Pancreas (tissue), 10 donors: ENCODE measurements around the gene HDDC2. TPM values are rescaled to one million over a fixed set of nuclear protein-coding genes. Genes with fewer than 3 reads are reported as not detected.

Source experiments
- ATAC-seq, 4 donors: fragments of 200-7000 bp; cut with Tn5 transposase; one replicate each; pipeline versions ENCODE4 v1.8.0 to v1.9.1; 2020; ENCODE audit warnings: mild to moderate bottlenecking in 4 of 4, moderate library complexity in 4 of 4
- DNase-seq, 6 donors: peaks; one replicate each; pipeline ENCODE4 v3.0.0-alpha.2; 2020
- FAIRE-seq: peaks from 2 replicates; lab custom pipeline; 2012; peaks lifted over from hg19 to GRCh38; lab: Jason Lieb, UNC
- H3K27ac ChIP-seq, 4 donors: fragments of 200-600 bp; sonication (generic); 1 replicate in 3 of 4; 2 replicates in 1 of 4; pipeline versions ENCODE4 v1.5.0 to v1.8.0; 2020
- H3K27me3 ChIP-seq, 4 donors: fragments of 200-600 bp; one replicate each; pipeline ENCODE4 v1.8.0; 2021
- H3K36me3 ChIP-seq, 3 donors: fragments of 200-600 bp; sonication (generic) in 1 of 3; one replicate each; pipeline versions ENCODE4 v1.5.0 to v1.8.0; 2020 to 2021
- H3K4me1 ChIP-seq, 3 donors: fragments of 200-600 bp; one replicate each; pipeline ENCODE4 v1.8.0; 2021
- H3K4me3 ChIP-seq, 4 donors: fragments of 200-600 bp; sonication (generic) in 2 of 4; one replicate each; pipeline versions ENCODE4 v1.5.0 to v1.8.0; 2020 to 2021
- H3K9me3 ChIP-seq, 4 donors: fragments of 200-600 bp; one replicate each; pipeline ENCODE4 v1.8.0; 2021
- WGBS, 2 donors: extraction: QIAGEN DNeasy Blood & Tissue Kit; methylation state at CpG; one replicate each; pipeline ENCODE4 v1.1.7; 2013; 5-methylcytosine and 5-hydroxymethylcytosine counted together
- intact Hi-C, 3 donors: fragments of 100-400 bp; cut with DNase I; formaldehyde crosslinking; loops; one replicate each; pipeline versions ENCODE4 v1.11.1 to v1.14.2; 2022
- polyA plus RNA-seq, 2 donors: library from polyadenylated mRNA; stranded (reverse); fragments of 200-250 nt; gene quantifications; one replicate each; pipeline ENCODE4 v1.2.3, GENCODE V29; 2013
- total RNA-seq, 6 donors: library from RNA; stranded (reverse); fragmentation: NEBNext Ultra II Directional in 4 of 6; extraction: Animal tissue kit (Norgen Biotek cat#: 25700) in 4 of 6; gene quantifications; one replicate each; pipeline versions ENCODE4 v1.2.1 to v1.2.4, GENCODE V29; 2021 to 2023
- TF ChIP-seq, protein P1 (sequence below), 4 donors: fragments of 200-600 bp; sonication (generic) in 3 of 4; IDR thresholded peaks; one replicate each; pipeline versions ENCODE4 v1.5.0 to v1.8.0; 2021; ENCODE audit warnings: antibody characterized with exemption in 4 of 4
- donor health status: healthy with polysubstance abuse.
- donor health status: DM: no; HTN: no; CAD: no; lungs with moderate emphysema.
- donor health status: DM: no; HTN: no; CAD: no.
- donor health status: control.
- donor health status: control.
- donor health status: Bipolar disorder and iron deficiency.
- donor health status: DM: yes; HTN: yes; CAD: no.
- donor health status: DM: no; HTN: no; CAD: no.
- donor health status: DM: no; HTN: no; CAD: no.
- donor health status: DM: yes; HTN: yes; CAD: no.

HDDC2 gene
- total and polyA plus RNA-seq, 8 donors = 22.9 to 45.9 (median 30.6) TPM

DNA sequence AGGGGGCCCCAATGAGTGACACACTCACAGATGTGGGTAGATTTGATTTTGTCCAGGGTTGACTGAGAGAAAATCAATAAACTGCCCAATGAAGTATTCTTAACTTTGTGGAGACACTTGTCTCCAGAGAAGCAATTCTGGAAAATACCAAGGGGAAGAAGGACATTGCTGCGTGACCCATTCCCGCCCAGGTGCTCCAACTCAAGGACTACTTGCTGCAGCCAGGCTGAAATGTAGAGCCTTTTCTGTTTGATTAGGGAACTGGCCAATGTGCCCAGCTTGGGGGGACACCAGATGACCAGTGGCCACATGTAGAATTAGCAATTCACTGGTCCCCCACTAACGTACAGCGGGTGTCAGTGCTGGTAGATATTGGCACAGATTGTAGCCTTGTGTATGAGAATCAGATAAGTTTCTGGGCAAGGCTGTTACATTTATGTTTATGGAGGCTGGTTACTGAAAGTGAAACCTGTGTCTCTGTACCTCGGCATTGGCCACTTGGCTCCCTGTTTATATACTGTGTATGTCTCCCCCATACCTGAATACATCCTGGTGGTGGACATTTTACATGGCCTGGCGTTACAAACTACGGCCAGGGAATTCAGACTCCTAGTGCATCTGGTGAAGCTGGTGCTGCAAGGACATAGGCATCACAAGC, 32.3 kb downstream of the HDDC2 start:
- no peaks in the 10 kb centered on the region for H3K27me3 ChIP-seq
- 64 to 72% methylated on average over 7 of the region's 7 CpGs for WGBS, 2 donors
- TF ChIP-seq, protein P1, sequence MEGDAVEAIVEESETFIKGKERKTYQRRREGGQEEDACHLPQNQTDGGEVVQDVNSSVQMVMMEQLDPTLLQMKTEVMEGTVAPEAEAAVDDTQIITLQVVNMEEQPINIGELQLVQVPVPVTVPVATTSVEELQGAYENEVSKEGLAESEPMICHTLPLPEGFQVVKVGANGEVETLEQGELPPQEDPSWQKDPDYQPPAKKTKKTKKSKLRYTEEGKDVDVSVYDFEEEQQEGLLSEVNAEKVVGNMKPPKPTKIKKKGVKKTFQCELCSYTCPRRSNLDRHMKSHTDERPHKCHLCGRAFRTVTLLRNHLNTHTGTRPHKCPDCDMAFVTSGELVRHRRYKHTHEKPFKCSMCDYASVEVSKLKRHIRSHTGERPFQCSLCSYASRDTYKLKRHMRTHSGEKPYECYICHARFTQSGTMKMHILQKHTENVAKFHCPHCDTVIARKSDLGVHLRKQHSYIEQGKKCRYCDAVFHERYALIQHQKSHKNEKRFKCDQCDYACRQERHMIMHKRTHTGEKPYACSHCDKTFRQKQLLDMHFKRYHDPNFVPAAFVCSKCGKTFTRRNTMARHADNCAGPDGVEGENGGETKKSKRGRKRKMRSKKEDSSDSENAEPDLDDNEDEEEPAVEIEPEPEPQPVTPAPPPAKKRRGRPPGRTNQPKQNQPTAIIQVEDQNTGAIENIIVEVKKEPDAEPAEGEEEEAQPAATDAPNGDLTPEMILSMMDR (IDR thresholded peaks at IDR 0.05) = no peak
- peak in 3 of 4 donors; percentile 19 to 54 (median 49) for ATAC-seq
- no peaks in the 10 kb centered on the region for H3K36me3 ChIP-seq
- intact Hi-C loops = no loop called here
- no peak for FAIRE-seq
- no peak for DNase-seq
- H3K9me3 ChIP-seq = no peaks in the 10 kb centered on the region
- no peaks in the 10 kb centered on the region for H3K4me1 ChIP-seq
- no peak overlapping the region for H3K4me3 ChIP-seq
- H3K27ac ChIP-seq = no peak overlapping the region

DNA sequence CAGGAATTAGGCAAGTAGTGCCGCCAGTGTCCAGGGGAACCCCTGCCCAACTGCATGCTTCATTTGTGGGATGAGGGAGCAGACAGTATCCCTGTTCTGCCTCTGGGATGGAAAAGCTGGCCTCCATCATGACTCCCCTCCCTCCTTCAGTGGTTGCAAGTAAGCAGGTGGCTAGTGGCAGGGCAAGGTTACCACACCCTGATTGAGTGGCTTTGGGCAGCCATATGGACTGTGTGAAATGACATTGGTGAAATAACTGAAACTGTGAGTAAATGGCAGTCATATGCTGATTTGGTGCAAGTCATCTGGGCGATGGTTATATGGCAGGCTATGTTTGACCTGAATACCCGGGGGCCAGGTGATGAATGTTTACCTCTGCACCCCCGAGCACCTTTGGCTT, 33.0 kb downstream of the HDDC2 start:
- Histone ChIP-seq H3K36me3 (no peaks in the 10 kb centered on the region), H3K27ac (no peak overlapping the region), H3K4me3 (no peak overlapping the region), H3K9me3 (no peaks in the 10 kb centered on the region), H3K4me1 (no peaks in the 10 kb centered on the region), H3K27me3 (no peaks in the 10 kb centered on the region)
- 87 to 95% methylated on average over 4 of the region's 4 CpGs for WGBS, 2 donors
- TF ChIP-seq, protein P1 (IDR thresholded peaks at IDR 0.05) = no peak
- FAIRE-seq (no peak), ATAC-seq (no peak), DNase-seq (no peak)
- intact Hi-C loops = no loop called here

DNA sequence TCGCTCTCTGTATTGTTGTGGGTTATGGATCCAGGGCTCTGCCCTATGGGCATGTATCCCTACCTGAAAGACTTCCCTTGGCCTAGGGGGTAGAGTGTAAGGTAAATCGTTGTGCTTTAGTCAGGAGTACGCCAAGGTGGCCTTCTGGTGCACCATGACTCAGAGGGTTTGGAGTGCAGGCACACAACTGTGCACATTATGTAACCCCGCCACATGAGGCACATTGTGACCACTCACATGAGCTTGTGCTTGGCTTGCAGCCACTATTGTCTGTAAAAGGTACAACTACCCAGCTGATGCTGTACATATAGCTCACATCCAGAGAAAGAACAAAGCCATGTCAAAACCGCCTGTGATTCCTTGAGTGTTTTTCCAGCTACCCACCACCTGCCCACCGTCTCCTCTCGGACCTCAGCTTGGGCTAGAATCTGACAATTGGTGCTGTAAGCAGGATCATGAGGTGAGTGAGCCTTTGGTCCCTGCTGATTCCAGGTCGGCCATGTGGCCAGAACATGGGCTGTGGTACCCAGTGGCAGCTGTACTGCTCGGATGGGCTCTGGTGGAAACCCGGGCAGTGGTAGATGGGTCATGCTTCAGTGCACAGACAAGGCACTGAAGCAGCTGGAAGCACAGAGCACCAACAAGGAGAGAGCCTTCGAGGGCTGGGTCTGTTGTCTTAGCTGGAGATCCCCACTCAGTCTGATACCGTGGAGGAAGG, 33.8 kb downstream of the HDDC2 start:
- FAIRE-seq (no peak), DNase-seq (no peak), ATAC-seq (peak in 1 of 4 donors; percentile 32)
- no peak overlapping the region for H3K27ac ChIP-seq
- no peaks in the 10 kb centered on the region for H3K9me3 ChIP-seq
- no peaks in the 10 kb centered on the region for H3K36me3 ChIP-seq
- no peaks in the 10 kb centered on the region for H3K4me1 ChIP-seq
- H3K27me3 ChIP-seq = no peaks in the 10 kb centered on the region
- H3K4me3 ChIP-seq = no peak overlapping the region
- TF ChIP-seq, protein P1 (IDR thresholded peaks at IDR 0.05) = no peak
- intact Hi-C loops = no loop called here
- WGBS, 2 donors = 93 to 95% methylated on average over 12 of the region's 12 CpGs

DNA sequence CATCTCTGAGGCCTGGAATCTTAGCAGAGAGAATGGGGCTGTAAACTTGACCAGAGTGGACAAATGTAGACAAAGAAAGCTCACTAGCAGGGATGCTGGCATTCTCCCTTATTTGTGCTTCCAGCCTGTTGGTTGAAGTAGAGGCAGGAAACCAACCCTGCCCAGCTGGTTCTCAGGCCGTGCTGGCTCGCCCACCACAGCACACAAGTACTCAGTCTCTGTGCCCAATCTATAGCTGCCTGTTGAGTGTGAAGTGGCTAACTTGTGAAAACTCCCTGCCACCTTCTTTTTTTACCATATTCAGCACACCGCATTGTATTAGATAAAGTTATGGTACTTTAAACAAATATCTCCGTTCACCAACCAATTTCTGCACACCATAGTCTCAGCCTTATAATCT, 37.3 kb downstream of the HDDC2 start:
- H3K27me3 ChIP-seq = no peaks in the 10 kb centered on the region
- H3K9me3 ChIP-seq = no peaks in the 10 kb centered on the region
- intact Hi-C loops = no loop called here
- ATAC-seq (no peak), DNase-seq (no peak), FAIRE-seq (no peak)
- TF ChIP-seq, protein P1 (IDR thresholded peaks at IDR 0.05) = no peak
- no peaks in the 10 kb centered on the region for H3K36me3 ChIP-seq
- no peak overlapping the region for H3K4me3 ChIP-seq
- H3K4me1 ChIP-seq = no peaks in the 10 kb centered on the region
- WGBS, 2 donors = 81 to 83% methylated on average over 4 of the region's 4 CpGs
- H3K27ac ChIP-seq = no peak overlapping the region
